Measurements from ENCODE around the gene COPS3.

Gene COPS3

GRCh38 chr17:17237026-17237799 lies 43.8 kb downstream of the COPS3 start, which contains the start of gene FLCN:
TSS of gene FLCN (minus strand) at chr17:17237168. CDS start at chr17:17228137, 9,031 bp downstream.
- peak; percentile 86 for DNase-seq

- DNase-seq = peak; percentile 7
Observed at GRCh38 chr17:17236295-17237025, 44.6 kb downstream of the COPS3 start.

- no peak for DNase-seq
Observed at GRCh38 chr17:17235212-17236174, 45.6 kb downstream of the COPS3 start.

- DNase-seq = no peak
Observed at GRCh38 chr17:17232303-17232621, 48.8 kb downstream of the COPS3 start.

- no peak for DNase-seq
Observed at GRCh38 chr17:17231621-17232302, 49.3 kb downstream of the COPS3 start.

GRCh38 chr17:17229416-17230384 lies 51.3 kb downstream of the COPS3 start:
- no peak for DNase-seq

GRCh38 chr17:17228521-17229279 lies 52.3 kb downstream of the COPS3 start:
- no peak for DNase-seq

GRCh38 chr17:17227608-17228520 lies 53.2 kb downstream of the COPS3 start:
- no peak for DNase-seq

GRCh38 chr17:17226451-17227265 lies 54.4 kb downstream of the COPS3 start:
- no peak for DNase-seq

GRCh38 chr17:17225901-17226300 lies 55.1 kb downstream of the COPS3 start:
- no peak for DNase-seq

- no peak for DNase-seq
Observed at GRCh38 chr17:17224137-17224536, 56.9 kb downstream of the COPS3 start.

- DNase-seq = no peak
Observed at GRCh38 chr17:17223736-17224135, 57.3 kb downstream of the COPS3 start.

- no peak for DNase-seq
Observed at GRCh38 chr17:17221329-17221728, 59.7 kb downstream of the COPS3 start.

GRCh38 chr17:17220529-17220928 lies 60.5 kb downstream of the COPS3 start:
- DNase-seq = no peak

- no peak for DNase-seq
Observed at GRCh38 chr17:17217995-17218394, 63.1 kb downstream of the COPS3 start.

- DNase-seq = no peak
Observed at GRCh38 chr17:17216776-17217175, 64.3 kb downstream of the COPS3 start.

GRCh38 chr17:17216236-17216635 lies 64.8 kb downstream of the COPS3 start:
- DNase-seq = no peak

GRCh38 chr17:17215575-17215974 lies 65.5 kb downstream of the COPS3 start:
- DNase-seq = no peak
